SJSA1 (cell line): Measurements from ENCODE around the gene REM2. TPM values are rescaled to one million over a fixed set of nuclear protein-coding genes. Genes with fewer than 3 reads are reported as not detected.

ENCODE experiments used
- DNase-seq, 2 experiments: peaks; one replicate each; pipeline ENCODE4 v3.0.0-alpha.2; 2015 to 2020; ENCODE audit warnings: low spot score in 2 of 2, low read depth in 1 of 2
- H3K27ac ChIP-seq: fragments of 250-450 bp; sonication (Bioruptor Pico); 2 replicates; pipeline ENCODE4 v1.5.1; 2020; ENCODE audit warnings: mild to moderate bottlenecking, moderate library complexity
- H3K27me3 ChIP-seq: fragments of 250-450 bp; sonication (Bioruptor Pico); replicated peaks from 2 replicates; pipeline ENCODE4 v1.5.1; 2020; ENCODE audit warnings: mild to moderate bottlenecking, moderate library complexity
- H3K36me3 ChIP-seq: fragments of 250-450 bp; sonication (Bioruptor Pico); 2 replicates; pipeline ENCODE4 v1.5.1; 2020; ENCODE audit warnings: mild to moderate bottlenecking
- H3K4me1 ChIP-seq: fragments of 250-450 bp; sonication (Bioruptor Pico); replicated peaks from 2 replicates; pipeline ENCODE4 v1.6.1; 2021; ENCODE audit warnings: mild to moderate bottlenecking
- H3K4me3 ChIP-seq: fragments of 250-450 bp; sonication (Bioruptor Pico); 2 replicates; pipeline ENCODE4 v1.5.1; 2020; ENCODE audit warnings: mild to moderate bottlenecking
- H3K9me3 ChIP-seq: fragments of 250-450 bp; sonication (Bioruptor Pico); replicated peaks from 2 replicates; pipeline ENCODE4 v1.5.1; 2020; ENCODE audit warnings: mild to moderate bottlenecking
- total RNA-seq: library from RNA; depleted of rRNA; stranded (reverse); fragments of >200 nt; shearing (Covaris generic); gene quantifications from 2 replicates; pipeline ENCODE4 v1.2.3, GENCODE V29; 2014; rRNA removed

The REM2 gene
- total RNA-seq, 1 experiment from 2014 or later = 0.05 TPM

- peaks cover 12% of the 10 kb centered on the region for H3K4me1 ChIP-seq
- H3K4me3 ChIP-seq = peak within 1 kb of the TSS; percentile 61
- no peaks in the 10 kb centered on the region for H3K27me3 ChIP-seq
- H3K9me3 ChIP-seq = no peaks in the 10 kb centered on the region
- peaks cover 27% of the 10 kb centered on the region for H3K36me3 ChIP-seq
- peak; percentile 99 for DNase-seq
- peak within 1 kb of the TSS; percentile 55 for H3K27ac ChIP-seq
These were observed 46.3 kb downstream of the REM2 start, which contains the start of gene PRMT5 for GRCh38 chr14:22929104-22929960. Gene PRMT5 (minus strand): TSS chr14:22929376. CDS start chr14:22929361, 15 bp downstream.

DNA sequence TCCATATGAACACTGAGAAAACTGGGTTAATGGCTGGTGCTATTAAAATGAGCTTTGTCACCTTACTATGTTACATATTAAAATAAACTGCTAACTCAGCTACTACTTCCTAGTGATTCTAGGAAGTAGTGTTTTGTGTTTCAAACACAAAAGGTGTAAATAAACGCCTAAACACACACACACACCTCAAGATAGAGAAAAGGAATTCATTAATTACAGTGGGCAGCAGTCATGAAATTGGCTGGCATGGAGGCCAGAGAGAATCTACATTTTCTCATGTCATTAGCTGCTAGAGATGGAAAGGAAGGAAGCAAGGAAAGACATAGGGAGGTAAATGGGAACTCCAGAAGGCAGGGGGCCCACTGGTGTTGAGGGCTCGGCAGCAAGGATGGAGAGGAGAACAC is 46.9 kb downstream of the REM2 start:
- no peak for DNase-seq
- peaks cover 12% of the 10 kb centered on the region for H3K4me1 ChIP-seq
- peak overlapping the region; percentile 61 for H3K4me3 ChIP-seq
- H3K27me3 ChIP-seq = no peaks in the 10 kb centered on the region
- peaks cover 21% of the 10 kb centered on the region for H3K36me3 ChIP-seq
- H3K9me3 ChIP-seq = no peaks in the 10 kb centered on the region
- H3K27ac ChIP-seq = peak overlapping the region; percentile 10

DNA sequence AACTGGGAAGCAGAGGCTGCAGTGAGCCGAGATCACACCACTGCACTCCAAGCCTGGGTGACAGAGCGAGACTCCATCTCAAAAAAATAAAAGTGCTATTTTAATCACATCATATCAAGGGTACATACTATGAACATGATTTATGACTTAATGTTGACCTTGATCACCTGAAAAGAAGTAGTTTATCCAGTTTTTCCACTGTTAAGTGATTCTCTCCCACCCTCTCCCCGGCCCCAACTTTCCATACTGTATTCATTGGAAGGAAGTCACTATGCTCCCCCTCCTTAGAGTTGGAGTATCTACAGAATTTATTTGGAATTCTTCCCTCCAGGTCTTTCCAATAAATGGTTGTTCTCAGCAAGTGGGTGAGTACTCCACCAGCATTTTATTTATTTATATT is 49.1 kb downstream of the REM2 start:
- Histone ChIP-seq H3K27ac (no peak overlapping the region), H3K9me3 (no peaks in the 10 kb centered on the region), H3K4me3 (no peak overlapping the region), H3K36me3 (peaks cover 2% of the 10 kb centered on the region; the same call in 1 of the 2 replicates), H3K27me3 (no peaks in the 10 kb centered on the region), H3K4me1 (peaks cover 12% of the 10 kb centered on the region)
- DNase-seq = no peak

GRCh38 chr14:22935156-22935555 is 52.1 kb downstream of the REM2 start:
- H3K9me3 ChIP-seq = no peaks in the 10 kb centered on the region
- H3K36me3 ChIP-seq = no peaks in the 10 kb centered on the region
- H3K27me3 ChIP-seq = no peaks in the 10 kb centered on the region
- peaks cover 1% of the 10 kb centered on the region; the same call in 1 of the 2 replicates for H3K4me1 ChIP-seq
- DNase-seq = no peak
- no peak overlapping the region for H3K4me3 ChIP-seq
- H3K27ac ChIP-seq = no peak overlapping the region

Other genes starting within 250 kb of the REM2 start
- not detected in 2 replicates for gene OR6J1, start 238.9 kb upstream of the REM2 start, total RNA-seq
- 42.9 and 54.4 TPM in 2 replicates for gene OXA1L, start 116.5 kb upstream of the REM2 start, total RNA-seq
- 0.09 and 0.13 TPM in 2 replicates for gene SLC7A7, start 67.8 kb upstream of the REM2 start, total RNA-seq
- gene MRPL52, start 53.3 kb upstream of the REM2 start, total RNA-seq = 58.2 and 108 TPM in 2 replicates
- 101 and 117 TPM in 2 replicates for gene MMP14, start 46.6 kb upstream of the REM2 start, total RNA-seq
- 37.4 and 41.4 TPM in 2 replicates for gene LRP10, start 11.5 kb upstream of the REM2 start, total RNA-seq
- 67.8 and 86.9 TPM in 2 replicates for gene RBM23, start 35.9 kb downstream of the REM2 start, total RNA-seq
- gene PRMT5, start 46.2 kb downstream of the REM2 start, total RNA-seq = 43.9 and 67.8 TPM in 2 replicates
- gene HAUS4, start 73.9 kb downstream of the REM2 start, total RNA-seq = 37.3 and 39.5 TPM in 2 replicates
- 116 and 125 TPM in 2 replicates for gene AJUBA, start 99.3 kb downstream of the REM2 start, total RNA-seq
- 3.2 and 6.5 TPM in 2 replicates for gene C14orf93, start 126.9 kb downstream of the REM2 start, total RNA-seq
- gene PSMB5, start 151.7 kb downstream of the REM2 start, total RNA-seq = 226 and 255 TPM in 2 replicates
- gene PSMB11, start 159.0 kb downstream of the REM2 start, total RNA-seq = not detected in 2 replicates
- gene CDH24, start 174.3 kb downstream of the REM2 start, total RNA-seq = 4.8 and 9.1 TPM in 2 replicates
- gene ACIN1, start 211.9 kb downstream of the REM2 start, total RNA-seq = 34.1 and 68.2 TPM in 2 replicates
- gene C14orf119, start 212.3 kb downstream of the REM2 start, total RNA-seq = 33.1 and 37.9 TPM in 2 replicates
- gene CIROP, start 221.8 kb downstream of the REM2 start, total RNA-seq = not detected in 2 replicates
- gene CEBPE, start 236.0 kb downstream of the REM2 start, total RNA-seq = not detected in 2 replicates